ENCODE data around the gene TFE3.

Gene TFE3, protein sequence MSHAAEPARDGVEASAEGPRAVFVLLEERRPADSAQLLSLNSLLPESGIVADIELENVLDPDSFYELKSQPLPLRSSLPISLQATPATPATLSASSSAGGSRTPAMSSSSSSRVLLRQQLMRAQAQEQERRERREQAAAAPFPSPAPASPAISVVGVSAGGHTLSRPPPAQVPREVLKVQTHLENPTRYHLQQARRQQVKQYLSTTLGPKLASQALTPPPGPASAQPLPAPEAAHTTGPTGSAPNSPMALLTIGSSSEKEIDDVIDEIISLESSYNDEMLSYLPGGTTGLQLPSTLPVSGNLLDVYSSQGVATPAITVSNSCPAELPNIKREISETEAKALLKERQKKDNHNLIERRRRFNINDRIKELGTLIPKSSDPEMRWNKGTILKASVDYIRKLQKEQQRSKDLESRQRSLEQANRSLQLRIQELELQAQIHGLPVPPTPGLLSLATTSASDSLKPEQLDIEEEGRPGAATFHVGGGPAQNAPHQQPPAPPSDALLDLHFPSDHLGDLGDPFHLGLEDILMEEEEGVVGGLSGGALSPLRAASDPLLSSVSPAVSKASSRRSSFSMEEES

GRCh38 chrX:49043220-49043986 lies at the start of gene TFE3:
Gene TFE3, minus strand, starts transcription at chrX:49043357. Its CDS starts 131 bp downstream, at chrX:49043226.
- H3K4me3 Mint-ChIP-seq = peak within 1 kb of the TSS; percentile 89
- DNase-seq (peak; percentile 92), ATAC-seq (peak; percentile 92)
- H3K27me3 Mint-ChIP-seq = no peaks in the 10 kb centered on the region
- peaks cover 32% of the 10 kb centered on the region for H3K4me1 Mint-ChIP-seq
- H3K27ac Mint-ChIP-seq = peak within 1 kb of the TSS; percentile 91
- H3K36me3 Mint-ChIP-seq (ENCODE audit: low read depth) = peaks cover 6% of the 10 kb centered on the region
- H3K9me3 Mint-ChIP-seq = no peaks in the 10 kb centered on the region

DNA sequence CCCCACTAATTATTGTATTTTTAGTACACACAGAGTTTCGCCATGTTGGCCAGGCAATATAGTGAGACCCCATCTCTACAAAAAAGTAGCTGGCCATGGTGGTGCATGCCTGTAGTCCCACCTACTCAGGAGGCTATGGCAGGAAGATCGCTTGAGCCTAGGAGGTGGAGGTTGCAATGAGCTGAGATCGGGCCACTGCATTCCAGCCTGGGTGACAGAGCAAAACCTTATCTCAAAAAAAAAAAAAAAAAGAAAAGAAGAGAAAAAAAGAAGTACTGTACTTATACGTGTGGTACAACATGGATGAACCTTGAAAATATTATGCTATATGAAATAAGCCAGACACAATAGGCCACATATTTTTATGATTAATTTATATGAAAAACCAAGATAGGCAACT lies 46.4 kb upstream of the TFE3 start:
- H3K36me3 Mint-ChIP-seq (ENCODE audit: low read depth) = no peaks in the 10 kb centered on the region
- H3K9me3 Mint-ChIP-seq = no peaks in the 10 kb centered on the region
- H3K4me1 Mint-ChIP-seq = no peaks in the 10 kb centered on the region
- ATAC-seq = no peak
- DNase-seq = no peak
- H3K27ac Mint-ChIP-seq = no peak overlapping the region
- no peak overlapping the region for H3K4me3 Mint-ChIP-seq
- H3K27me3 Mint-ChIP-seq = no peaks in the 10 kb centered on the region

- peaks cover 13% of the 10 kb centered on the region for H3K4me1 Mint-ChIP-seq
- no peaks in the 10 kb centered on the region for H3K9me3 Mint-ChIP-seq
- no peaks in the 10 kb centered on the region for H3K27me3 Mint-ChIP-seq
- H3K4me3 Mint-ChIP-seq = no peak overlapping the region
- peaks cover 2% of the 10 kb centered on the region for H3K36me3 Mint-ChIP-seq (ENCODE audit: low read depth)
- ATAC-seq (no peak), DNase-seq (no peak)
- H3K27ac Mint-ChIP-seq = no peak overlapping the region
These were observed 39.2 kb upstream of the TFE3 start for GRCh38 chrX:49082271-49082871.

GRCh38 chrX:49079489-49080428 lies 36.6 kb upstream of the TFE3 start, which contains the start of gene WDR45:
Gene WDR45, minus strand, starts transcription at chrX:49079887. Its CDS starts 1,792 bp downstream, at chrX:49078095.
- Mint-ChIP-seq H3K27ac (peak within 1 kb of the TSS; percentile 94), H3K4me1 (peaks cover 13% of the 10 kb centered on the region), H3K9me3 (no peaks in the 10 kb centered on the region), H3K4me3 (peak within 1 kb of the TSS; percentile 86), H3K36me3 (ENCODE audit: low read depth) (peaks cover 2% of the 10 kb centered on the region), H3K27me3 (no peaks in the 10 kb centered on the region)
- peak; percentile 71 for DNase-seq
- ATAC-seq = peak; percentile 85

DNA sequence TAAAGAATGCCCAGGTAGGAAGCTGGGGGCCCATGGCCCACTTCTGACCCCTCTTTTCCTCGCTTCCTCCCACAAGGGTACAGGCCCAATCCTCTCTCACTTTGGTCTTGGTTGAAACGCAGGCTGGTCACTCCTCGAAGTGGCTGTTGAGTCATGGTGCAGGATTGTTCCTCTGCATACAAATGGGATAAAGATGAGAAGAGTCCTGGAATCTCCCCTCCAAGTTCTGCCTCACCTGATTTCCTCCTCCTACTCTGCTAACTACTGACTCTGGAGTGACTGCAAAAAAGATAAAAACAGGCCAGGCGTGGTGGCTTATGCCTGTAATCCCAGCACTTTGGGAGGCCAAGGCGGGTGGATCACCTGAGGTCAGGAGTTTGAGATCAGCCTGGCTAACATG lies 34.8 kb upstream of the TFE3 start:
- Mint-ChIP-seq H3K36me3 (ENCODE audit: low read depth) (peaks cover 4% of the 10 kb centered on the region), H3K4me1 (peaks cover 23% of the 10 kb centered on the region), H3K4me3 (no peak overlapping the region), H3K9me3 (no peaks in the 10 kb centered on the region), H3K27ac (no peak overlapping the region), H3K27me3 (no peaks in the 10 kb centered on the region)
- ATAC-seq = no peak
- no peak for DNase-seq

GRCh38 chrX:49075347-49075746 lies 32.2 kb upstream of the TFE3 start:
- no peak for ATAC-seq
- H3K9me3 Mint-ChIP-seq = no peaks in the 10 kb centered on the region
- H3K27ac Mint-ChIP-seq = no peak overlapping the region
- peaks cover 4% of the 10 kb centered on the region for H3K36me3 Mint-ChIP-seq (ENCODE audit: low read depth)
- H3K27me3 Mint-ChIP-seq = no peaks in the 10 kb centered on the region
- H3K4me1 Mint-ChIP-seq = peaks cover 26% of the 10 kb centered on the region
- DNase-seq = no peak
- no peak overlapping the region for H3K4me3 Mint-ChIP-seq

- H3K36me3 Mint-ChIP-seq (ENCODE audit: low read depth) = peaks cover 4% of the 10 kb centered on the region
- H3K4me3 Mint-ChIP-seq = peak within 1 kb of the TSS; percentile 80
- H3K27ac Mint-ChIP-seq = peak within 1 kb of the TSS; percentile 67
- no peaks in the 10 kb centered on the region for H3K27me3 Mint-ChIP-seq
- peak; percentile 95 for ATAC-seq
- H3K4me1 Mint-ChIP-seq = peaks cover 20% of the 10 kb centered on the region
- peak; percentile 86 for DNase-seq
- H3K9me3 Mint-ChIP-seq = no peaks in the 10 kb centered on the region
These were observed 30.7 kb upstream of the TFE3 start, which contains the start of gene PRAF2 for GRCh38 chrX:49073601-49074575. Gene PRAF2, minus strand, starts transcription at chrX:49074002. Its CDS starts 15 bp downstream, at chrX:49073987.

DNA sequence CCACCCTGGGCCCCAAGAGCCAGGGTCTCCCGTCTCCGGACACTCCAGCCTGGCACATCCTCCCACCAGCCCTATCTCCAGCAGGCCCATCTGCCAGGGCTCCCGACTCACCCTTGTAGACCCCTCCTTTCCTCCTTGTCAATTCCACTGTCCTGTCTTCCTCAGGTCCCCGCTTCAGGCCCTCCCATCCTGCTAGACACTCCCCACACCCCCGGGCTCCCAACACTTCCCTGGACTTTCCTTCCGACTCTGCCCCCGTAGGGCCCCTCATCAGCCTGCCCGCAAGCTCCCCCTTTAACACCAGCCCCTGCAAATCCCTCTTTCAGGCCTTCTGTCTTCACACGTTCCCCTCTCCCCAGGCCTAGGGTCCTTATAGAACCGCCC lies 29.5 kb upstream of the TFE3 start:
- Mint-ChIP-seq H3K27me3 (no peaks in the 10 kb centered on the region), H3K9me3 (no peaks in the 10 kb centered on the region), H3K4me1 (peaks cover 18% of the 10 kb centered on the region), H3K27ac (no peak overlapping the region), H3K36me3 (ENCODE audit: low read depth) (peaks cover 2% of the 10 kb centered on the region), H3K4me3 (peak overlapping the region; percentile 80)
- DNase-seq (no peak), ATAC-seq (no peak)

DNA sequence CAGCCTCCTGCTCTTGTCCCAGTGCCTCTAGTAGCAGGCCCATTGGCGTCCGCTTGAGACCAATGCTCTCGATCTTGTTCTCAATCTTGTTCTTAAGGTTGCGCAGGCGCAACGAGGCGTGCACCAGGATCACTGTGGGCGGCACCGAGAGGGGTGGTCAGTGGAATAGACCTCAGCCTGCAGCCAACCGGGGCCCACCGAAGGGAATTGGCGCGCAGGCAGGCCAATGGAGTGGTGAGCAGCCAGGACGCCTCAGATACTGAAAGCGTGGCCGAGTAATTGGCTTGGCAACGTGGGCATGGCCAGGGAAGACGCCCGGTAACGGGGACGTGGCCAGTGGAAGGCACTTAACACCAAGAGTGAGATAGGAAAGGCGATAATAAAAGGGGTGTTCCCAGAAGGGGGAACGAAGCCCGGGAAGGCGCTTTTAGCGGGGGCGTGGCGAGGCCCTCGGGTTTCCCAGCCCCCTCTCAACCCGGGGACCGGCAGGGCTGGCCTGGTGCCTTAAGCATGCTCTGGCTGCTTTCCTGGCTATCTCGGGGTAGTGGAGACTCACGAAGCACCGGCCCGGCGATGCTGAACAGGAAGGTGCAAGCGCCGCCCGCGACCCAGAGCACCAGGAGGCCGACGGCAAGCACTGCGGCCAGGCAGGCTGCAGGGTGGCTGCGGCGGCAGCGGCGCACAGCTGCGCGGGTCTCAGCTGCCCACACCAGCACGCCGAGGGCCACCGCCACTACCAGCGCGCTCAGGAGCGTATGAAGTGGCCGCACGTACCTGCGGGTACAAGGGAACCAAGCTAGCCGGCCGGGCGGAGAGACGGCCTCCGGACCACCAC lies 28.9 kb upstream of the TFE3 start:
- Mint-ChIP-seq H3K27me3 (no peaks in the 10 kb centered on the region), H3K27ac (no peak overlapping the region), H3K4me1 (peaks cover 18% of the 10 kb centered on the region), H3K9me3 (no peaks in the 10 kb centered on the region), H3K4me3 (peak overlapping the region; percentile 46), H3K36me3 (ENCODE audit: low read depth) (peaks cover 2% of the 10 kb centered on the region)
- ATAC-seq = no peak
- no peak for DNase-seq

DNA sequence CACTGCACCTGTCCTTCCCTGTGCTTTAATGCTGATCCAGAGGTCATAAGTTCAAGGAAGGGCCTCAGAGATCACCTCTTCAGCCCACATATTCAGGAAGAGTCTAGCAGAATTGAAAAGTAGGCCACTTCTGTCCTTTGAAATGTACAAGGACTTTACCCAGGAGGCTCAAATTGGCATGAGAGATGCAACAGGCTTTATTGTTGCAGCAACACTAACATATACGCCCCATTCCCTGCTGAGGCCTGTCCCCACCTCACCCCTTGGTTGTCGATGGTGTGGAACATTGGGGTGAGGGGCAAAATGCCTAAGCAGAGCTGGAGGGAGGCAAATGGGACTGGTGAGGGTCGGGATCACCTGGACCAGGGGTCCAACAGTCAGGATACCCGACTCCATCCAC lies 27.8 kb upstream of the TFE3 start:
- H3K27me3 Mint-ChIP-seq = no peaks in the 10 kb centered on the region
- no peaks in the 10 kb centered on the region for H3K9me3 Mint-ChIP-seq
- H3K4me1 Mint-ChIP-seq = peaks cover 18% of the 10 kb centered on the region
- ATAC-seq (no peak), DNase-seq (no peak)
- H3K27ac Mint-ChIP-seq = no peak overlapping the region
- H3K36me3 Mint-ChIP-seq (ENCODE audit: low read depth) = peaks cover 2% of the 10 kb centered on the region
- H3K4me3 Mint-ChIP-seq = no peak overlapping the region

- H3K36me3 Mint-ChIP-seq (ENCODE audit: low read depth) = peaks cover 2% of the 10 kb centered on the region
- H3K4me1 Mint-ChIP-seq = peaks cover 13% of the 10 kb centered on the region
These were observed 25.9 kb upstream of the TFE3 start for GRCh38 chrX:49069038-49069437.

More at GRCh38 chrX:49069038-49069437, 25.9 kb upstream of the TFE3 start:
- DNase-seq = no peak
- no peaks in the 10 kb centered on the region for H3K9me3 Mint-ChIP-seq
- H3K27ac Mint-ChIP-seq = no peak overlapping the region
- ATAC-seq = no peak
- H3K27me3 Mint-ChIP-seq = no peaks in the 10 kb centered on the region
- H3K4me3 Mint-ChIP-seq = no peak overlapping the region

All from activated naive CD8-positive, alpha-beta T cell treated with anti-CD3 and anti-CD28 coated beads, Interleukin-2, amount 50 U/mL, for 24 hours (primary cell).